HG03457 (cell line): ENCODE data around the gene PDCL3.

Source experiments
- ATAC-seq: cut with Tn5 transposase; IDR thresholded peaks from one replicate; pipeline ENCODE4 v1.9.1; 2021; ENCODE audit warnings: moderate number of reproducible peaks; ENCODE audit not compliant: unreplicated experiment

PDCL3 gene

DNA sequence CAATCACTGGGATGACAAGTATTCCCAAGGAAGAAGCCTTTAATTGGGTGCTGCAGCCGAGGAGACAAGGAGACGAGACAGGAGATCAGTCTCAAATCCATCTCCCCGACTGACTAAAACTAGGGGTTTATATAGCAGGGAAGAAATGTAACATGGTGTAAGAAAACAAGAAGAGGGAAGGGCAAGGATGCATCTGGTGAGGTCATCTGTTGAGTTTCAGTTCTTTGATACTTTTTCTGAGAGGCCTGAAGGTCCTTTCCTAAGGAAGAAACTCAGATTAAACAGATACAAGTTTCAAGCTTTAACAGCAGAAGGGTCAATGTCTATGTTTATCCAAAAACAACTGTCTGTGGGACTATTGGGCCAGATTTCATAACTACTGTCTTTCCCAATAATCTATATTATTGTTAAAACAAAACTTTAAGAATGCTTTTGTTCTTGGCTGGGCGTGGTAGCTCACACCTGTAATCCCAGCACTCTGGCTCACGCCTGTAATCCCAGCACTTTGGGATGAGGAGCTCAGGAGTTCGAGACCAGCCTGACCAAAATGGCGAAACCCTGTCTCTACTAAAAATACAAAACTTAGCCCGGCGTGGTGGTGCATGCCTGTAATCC, 2.5 kb upstream of the PDCL3 start:
- no peak for ATAC-seq

DNA sequence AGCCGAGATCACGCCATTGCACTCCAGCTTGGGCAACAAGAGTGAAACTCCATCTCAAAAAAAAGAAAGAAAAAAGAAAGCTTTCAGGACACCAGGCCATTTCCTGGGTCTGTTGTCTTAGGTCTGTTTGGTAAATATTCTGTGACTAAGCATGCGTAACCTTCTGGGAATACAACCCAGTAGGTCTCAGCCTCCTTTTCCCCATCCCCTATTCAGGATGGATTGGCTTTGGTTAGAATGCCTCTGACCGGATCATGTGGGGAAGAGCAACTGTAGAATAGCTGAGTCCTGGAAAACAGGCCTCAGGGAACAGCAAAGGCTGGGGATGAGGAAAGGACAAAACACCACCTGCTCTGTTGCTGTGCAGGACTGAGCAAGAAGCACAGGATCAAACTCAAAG, 1.6 kb upstream of the PDCL3 start:
- no peak for ATAC-seq

DNA sequence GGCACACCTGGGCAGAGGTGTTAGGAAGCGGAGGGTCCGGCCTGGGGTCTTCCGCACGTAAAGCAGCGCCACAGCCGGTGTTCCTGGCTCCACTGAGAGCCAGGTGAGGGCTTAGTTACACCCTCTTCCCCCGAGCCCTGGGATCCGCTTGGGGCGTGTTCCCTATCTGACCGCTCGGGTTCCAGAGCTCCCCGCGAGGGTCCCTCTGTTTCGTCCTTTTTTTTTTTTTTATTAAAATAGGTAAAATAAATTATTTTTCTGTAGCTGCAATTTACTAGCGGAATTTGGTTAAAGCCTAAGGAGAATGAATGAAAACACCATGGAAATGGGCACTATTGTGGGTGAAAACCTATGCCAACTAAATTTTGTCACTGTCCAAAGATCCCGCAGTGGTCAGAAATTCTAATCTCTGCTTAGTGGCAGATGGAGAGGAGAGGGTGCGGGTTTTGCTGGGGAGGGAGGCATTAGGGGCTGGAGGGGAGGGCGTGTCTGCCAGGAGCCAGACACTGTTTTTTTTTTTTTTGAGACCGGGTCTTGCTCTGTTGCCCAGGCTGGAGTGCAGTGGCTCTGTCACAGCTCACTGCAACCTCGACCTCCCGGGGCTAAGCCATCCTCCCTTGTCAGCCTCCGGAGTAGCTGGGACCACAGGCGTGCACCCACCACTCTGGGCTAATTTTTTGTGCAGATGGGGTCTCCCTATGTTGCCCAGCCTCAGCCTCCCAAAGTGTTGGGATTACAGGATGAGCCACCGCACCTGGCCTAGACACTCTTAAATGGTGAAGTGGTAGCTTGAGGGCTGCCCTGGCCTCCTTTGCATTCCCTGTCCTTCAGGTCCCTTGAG, 834 bp downstream of the PDCL3 start:
- ATAC-seq = no peak

DNA sequence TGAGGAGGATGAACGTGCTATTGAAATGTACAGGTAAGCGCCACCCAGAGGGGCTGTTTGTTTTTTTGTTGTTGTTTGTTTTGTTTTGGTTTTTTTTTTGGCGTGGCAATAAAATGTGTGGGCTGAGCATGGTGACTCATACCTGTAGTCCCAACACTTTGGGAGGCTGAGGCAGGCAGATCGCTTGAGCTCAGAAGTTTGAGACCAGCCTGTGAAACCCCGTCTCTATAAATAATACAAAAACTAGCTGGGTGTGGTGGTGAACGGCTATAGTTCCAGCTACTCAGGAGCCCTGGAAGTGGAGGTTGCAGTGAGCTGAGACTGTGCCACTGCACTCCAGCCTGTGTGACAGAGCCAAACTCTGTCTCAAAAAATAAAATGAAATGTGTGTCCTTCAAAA, 6.2 kb downstream of the PDCL3 start:
- no peak for ATAC-seq

DNA sequence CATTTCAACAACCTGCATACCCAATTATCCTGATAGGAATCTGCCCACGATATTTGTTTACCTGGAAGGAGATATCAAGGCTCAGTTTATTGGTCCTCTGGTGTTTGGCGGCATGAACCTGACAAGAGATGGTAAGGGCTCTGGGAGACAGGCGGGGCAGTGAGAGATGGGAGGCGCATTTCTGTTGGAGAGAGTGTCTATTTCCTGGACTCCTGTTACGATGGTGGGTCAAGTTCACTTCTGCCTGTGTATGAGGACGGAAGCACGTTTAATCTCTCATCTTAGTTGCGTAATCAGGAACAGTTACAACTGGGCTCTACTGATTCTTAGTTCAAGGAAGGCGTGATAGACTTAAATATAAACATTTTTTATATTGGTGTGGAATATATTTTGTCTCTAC, 8.9 kb downstream of the PDCL3 start:
- ATAC-seq = no peak

DNA sequence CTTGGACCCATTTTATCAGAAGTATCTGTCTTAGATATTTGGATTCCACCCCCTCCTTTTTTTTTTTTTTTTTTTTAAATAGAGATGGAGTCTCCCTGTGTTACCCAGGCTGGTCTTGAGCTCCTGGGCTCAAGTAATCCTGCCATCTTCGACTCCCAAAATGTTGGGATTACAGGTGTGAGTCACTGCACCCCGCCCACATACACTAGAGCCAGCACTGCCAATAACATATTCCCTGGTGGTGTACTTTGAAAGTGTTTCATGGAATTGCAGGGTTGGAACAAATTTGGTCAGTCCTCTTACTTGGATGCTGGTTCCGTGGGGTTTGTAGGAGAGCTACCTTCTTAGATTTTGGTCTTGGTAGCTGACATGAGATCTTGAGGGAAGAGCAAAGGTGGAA, 15.0 kb downstream of the PDCL3 start:
- no peak for ATAC-seq

DNA sequence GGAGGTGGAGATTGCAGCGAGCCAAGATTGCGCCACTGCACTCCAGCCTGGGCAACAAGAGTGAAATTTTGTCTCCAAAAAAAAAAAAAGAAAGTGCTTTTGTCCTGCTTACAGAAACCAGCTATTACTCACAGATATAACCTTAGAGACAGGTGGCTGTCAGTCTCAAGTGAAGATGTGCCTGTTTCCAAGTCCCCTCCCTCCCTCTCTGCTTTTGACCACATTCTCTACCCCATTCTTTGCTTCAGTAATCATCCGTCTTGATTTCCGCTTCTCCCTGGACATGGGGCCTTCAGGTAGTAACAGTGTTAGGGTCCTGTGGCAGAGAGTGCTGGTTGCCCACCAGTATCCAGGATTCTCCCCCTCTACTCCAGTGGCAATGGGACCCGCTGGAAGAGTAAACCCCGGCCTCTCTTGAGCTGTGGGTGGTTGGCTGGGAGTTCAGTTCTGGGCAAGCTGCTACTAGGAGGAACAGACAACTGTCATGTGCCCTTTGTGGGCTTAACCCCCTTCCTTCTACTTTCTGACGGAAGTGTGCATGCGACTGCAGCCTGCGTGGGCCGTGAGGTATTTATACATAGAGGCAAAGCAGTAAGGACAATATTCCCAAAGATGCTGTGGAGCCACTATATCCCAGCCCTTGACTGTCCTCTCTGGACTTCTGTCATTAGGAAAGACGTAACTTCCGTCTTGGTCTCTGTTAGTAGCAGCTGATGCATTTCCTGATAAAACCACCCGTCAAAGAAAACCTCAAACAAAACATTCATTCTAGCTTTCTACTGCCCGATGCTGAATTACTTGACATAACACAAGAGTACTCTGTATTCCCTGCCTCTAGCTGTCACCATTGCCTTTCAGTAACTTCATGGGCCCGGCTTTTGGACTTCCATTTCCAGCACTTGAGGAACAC, 17.8 kb downstream of the PDCL3 start:
- ATAC-seq = no peak

DNA sequence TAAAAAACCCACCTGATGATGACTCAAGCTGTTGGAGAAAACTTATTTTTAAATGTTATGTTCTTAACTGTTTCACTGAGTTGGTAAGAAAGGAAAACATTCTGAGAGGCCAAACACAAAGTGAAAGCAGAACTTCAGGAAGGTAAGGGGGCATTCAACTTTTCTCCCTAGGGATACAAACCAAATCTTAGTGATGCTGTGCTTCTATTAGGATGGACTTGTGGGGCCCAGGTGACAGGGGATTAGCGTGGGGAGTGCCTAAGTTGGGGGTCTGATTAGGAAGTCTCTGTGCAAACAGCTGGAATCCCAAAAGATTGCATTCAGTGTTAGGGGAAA, 18.5 kb downstream of the PDCL3 start:
- ATAC-seq = no peak

DNA sequence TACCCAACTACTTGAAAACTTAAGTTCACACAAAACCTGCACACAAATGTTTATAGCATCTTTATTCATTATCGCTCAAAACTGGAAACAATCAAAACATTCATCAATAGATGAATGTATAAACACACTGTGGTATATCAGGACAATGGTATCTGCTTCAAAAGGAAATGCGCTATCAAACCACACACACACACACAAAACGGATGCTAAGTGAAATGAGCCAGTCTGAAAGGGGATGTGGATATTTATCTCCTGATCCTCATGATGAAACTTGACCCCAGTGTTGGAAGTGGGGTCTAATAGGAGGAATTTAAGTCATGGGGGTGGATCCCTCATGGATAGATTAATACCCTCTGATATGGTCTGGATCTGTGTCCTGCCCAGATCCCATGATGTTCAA, 22.0 kb downstream of the PDCL3 start:
- ATAC-seq = no peak

DNA sequence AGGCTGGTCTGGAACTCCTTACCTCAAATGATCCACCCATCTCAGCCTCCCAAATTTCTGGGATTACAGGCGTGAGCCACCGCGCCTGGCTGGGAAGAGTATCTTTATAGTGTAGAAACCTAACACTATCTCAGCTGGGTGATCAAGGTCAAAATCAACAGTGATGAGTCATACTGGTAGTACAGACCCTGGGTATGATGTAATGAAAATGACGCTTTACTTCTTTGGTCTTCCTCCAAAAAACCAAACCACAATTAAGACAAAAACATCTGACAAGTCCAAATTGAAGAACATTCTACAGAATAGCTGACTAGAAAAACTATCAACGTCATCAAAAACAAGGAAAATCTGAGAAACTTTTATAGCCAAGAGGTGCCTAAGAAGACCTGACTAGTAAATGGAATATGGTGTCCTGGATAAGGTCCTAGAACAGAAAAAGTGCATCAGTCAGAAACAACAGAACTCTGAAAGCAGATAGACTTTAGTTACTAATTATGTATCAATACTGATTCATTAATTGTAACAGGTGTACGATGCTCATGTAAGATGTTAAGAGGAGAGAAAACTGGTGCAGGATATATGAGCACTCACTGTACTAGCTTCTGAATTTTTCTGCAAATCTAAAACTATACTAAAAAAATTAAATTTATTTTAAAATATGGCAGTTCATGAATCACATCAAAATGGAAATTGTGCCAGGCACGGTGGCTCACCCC, 25.4 kb downstream of the PDCL3 start:
- no peak for ATAC-seq

DNA sequence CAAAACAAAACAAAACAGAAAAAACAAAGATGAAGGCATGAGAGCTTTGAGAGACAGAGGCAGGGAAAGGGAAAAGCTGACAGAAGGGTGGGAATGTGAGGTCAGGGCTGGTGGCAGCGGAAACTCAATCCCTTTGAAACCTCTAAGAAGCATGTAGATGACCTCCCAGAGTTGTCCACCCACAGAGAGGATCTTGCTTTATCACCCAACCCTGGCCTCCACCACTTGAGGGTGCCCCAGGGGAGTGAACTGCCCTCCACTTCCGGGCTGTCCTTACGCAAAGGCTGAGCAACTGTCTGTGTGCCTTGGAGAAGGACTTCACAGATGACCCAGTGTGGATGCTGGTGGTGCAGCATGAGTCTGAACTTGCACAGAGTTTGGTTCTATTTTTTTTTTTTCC, 26.7 kb downstream of the PDCL3 start:
- ATAC-seq = no peak

DNA sequence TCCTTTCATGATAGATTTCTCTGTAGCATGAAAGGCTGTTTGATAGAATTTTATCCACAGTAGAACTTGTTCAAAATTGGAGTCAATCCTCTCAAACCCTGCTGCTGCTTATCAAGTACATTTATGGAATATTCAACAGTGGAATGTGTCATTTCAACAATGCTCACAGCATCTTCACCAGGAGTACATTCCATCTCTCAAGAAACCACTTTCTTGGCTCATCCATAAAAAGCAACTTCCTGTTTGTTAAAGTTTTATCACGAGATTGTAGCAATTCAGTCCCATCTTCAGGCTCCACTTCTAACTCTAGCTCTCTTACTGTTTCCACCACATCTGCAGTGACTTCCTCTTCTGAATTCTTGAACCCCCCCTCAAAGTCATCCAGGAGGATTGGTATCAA, 29.4 kb downstream of the PDCL3 start:
- no peak for ATAC-seq

DNA sequence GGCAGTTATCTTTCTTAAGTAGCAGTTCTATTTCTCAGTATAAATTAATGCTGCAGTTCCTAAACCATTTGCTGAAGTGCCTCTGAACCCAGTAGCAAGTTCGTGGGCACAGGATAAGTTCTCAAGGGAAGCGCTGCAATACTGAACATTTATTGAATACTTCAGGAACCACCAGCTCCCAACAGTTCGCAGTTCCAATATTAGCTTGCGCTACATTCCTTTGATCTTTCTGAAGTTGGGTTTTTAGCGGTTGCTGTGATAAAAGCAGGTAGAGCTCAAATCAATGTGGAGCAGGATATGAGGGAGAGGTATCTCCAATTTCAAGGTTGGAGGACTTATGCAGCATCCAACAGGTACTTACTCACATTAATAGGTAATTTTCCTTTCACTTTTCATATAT, 33.7 kb downstream of the PDCL3 start:
- ATAC-seq = no peak

DNA sequence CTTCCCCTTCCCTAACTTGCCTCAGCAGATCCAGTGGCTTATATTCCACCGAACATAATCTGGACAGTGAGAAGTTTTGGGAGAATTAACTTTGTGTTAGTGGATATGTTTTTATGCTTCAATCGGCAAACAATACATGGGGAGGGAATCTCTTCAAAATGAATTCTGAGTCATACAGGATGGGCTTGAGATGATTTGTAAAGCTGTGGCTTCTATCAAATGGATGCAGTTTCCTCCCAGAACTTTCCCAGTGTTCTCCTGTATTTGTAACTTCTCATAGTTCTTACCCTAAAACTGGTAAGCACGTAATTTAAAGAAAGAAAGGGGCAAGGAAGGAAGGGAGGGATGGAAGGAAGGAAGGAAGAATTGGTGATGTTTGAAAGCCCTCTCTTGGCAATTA, 36.8 kb downstream of the PDCL3 start:
- ATAC-seq = no peak

DNA sequence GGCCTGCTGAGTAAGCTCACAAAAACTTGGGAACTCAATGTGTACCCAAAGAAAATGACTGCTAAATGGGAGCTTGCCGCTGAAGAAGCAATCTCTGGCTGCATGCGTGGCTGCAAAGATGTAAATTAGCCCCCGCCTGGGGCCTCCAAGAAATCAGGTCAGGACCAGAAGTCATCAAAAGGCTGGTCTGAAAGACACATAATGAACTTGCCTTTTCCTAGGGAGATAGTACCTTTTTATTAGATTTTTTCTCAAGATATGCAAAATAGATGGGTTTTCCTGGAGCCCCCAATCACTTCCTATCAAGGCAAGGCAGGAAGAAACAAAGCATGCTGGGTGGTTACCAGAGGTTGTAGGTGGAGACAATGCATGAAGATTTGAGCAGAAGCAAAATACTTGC, 38.9 kb downstream of the PDCL3 start:
- ATAC-seq = no peak

DNA sequence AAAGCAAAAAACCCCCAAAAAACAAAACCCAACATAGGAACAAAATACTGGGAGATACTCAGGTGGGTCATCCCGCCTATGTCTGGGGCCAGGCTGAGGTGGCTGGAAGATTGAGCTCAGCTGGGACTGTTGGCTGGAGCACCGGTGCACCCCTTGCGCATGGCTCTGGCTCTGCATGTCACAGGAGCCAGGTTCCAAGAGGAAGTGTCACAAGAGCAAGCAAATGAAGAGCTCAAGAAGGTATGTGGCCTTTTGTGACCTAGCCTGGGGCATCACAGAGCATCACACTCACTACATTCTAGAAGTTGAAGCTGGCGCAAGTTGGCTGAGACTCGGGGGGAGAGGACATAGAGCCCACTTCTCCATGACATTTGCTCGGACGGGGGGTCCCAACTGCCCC, 40.6 kb downstream of the PDCL3 start:
- no peak for ATAC-seq

DNA sequence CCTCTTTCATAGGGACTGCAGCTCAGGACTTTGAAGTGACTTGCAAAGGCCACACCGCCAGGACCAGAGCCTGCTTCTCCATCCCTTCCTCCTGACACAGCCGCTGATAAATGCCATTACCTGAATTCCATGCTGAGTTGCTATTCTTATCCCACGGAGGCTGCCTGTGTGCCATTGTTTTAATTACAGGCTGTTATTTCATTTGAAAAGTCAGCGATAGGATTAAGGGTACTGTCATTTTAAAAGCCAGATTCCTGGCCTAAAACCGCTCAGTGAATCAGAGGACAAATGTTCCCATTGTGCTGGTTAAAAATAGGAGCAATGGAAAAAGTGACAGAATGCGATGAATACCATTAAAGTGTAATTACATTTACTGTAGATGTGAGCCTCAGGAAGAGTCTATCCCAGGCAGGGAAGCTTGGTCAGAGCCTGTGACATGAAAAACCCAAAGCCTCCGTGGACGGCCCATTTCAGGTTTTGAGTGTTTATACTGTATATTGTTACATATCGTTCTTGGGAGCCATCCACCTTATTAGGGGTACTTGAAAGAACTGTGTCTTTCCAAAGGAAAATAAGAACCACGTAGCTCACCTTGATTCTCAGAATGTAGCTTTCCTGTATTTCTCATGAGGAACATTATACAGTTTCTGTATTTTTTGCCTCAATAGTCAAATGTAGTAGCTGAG, 41.3 kb downstream of the PDCL3 start:
- no peak for ATAC-seq

DNA sequence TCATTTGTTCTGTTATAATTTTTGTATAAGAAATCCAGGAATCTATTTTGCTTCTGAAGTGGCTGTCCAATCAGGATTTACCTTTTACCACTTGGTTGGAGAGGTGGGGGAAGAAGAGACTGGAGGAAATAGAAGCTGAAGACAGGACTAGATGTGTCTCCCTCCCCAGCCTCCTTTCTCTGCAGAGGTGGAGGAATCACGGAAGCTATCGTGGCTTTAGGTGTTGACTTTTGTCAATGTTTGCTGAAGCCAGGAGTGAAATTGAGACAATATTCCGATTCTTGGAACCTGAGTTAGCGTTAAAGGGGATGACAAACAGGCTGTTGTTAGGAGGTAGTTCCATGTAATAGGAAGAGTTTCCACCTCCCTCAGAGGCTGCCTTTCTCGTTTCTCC, 43.5 kb downstream of the PDCL3 start:
- no peak for ATAC-seq

DNA sequence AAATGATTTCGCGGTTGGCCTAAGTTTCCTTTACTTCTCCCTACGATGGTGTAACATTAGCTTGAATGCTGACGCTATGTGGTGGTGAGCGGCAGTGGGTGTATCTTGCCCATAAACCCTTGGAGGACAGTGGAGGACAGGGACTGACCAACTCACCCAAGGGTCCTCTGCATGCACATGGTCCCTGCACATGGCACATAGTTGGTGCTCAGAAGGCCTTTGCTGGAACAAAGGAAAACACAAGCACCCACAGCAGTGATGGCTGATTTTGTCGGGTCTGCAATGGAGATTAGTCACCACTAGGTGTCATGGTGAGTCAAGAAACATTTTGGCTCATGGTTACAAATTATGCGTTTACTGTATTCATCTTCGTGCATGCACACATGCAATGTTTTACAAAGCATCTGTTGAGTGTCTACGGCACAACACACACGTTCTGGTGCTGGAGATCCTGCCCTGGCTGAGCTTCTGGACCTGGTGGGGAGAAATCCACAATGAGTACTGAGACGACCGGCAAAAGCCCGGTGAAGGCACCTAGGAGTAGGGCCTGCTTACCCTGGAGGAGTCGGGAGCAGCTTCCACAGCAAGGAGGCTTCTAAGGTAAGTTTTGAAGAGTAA, 44.0 kb downstream of the PDCL3 start:
- no peak for ATAC-seq

DNA sequence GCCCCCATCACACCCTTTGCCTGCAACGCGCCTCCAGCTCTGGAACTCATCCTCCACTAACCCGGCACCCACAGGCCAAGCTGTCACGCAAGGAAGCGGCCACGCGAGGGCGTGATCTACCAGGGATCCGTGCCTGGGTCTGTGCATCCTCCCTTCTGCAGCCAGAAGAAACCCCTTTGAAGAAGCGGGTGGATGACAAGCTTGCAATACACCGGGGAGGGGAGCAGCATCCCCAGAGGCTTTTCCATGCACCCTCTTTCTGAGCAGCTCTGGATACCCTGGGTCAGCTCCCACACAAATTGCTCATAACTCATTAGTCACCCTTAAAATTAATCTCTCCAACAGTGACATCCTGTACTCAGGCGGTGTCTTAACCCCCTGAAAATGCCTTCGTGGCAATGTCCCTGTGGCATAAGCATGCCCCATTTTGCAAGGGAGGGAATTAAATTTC, 47.6 kb downstream of the PDCL3 start:
- no peak for ATAC-seq
